ENCODE measurements around the gene TMEM132A.

GRCh38 chr11:60927061-60927592 is 2.9 kb downstream of the TMEM132A start:
- TF ChIP-seq, protein P1, sequence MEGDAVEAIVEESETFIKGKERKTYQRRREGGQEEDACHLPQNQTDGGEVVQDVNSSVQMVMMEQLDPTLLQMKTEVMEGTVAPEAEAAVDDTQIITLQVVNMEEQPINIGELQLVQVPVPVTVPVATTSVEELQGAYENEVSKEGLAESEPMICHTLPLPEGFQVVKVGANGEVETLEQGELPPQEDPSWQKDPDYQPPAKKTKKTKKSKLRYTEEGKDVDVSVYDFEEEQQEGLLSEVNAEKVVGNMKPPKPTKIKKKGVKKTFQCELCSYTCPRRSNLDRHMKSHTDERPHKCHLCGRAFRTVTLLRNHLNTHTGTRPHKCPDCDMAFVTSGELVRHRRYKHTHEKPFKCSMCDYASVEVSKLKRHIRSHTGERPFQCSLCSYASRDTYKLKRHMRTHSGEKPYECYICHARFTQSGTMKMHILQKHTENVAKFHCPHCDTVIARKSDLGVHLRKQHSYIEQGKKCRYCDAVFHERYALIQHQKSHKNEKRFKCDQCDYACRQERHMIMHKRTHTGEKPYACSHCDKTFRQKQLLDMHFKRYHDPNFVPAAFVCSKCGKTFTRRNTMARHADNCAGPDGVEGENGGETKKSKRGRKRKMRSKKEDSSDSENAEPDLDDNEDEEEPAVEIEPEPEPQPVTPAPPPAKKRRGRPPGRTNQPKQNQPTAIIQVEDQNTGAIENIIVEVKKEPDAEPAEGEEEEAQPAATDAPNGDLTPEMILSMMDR (IDR thresholded peaks at IDR 0.05; ENCODE audit: low read depth, low read length, missing input control): no peak
- TF ChIP-seq, protein P2, sequence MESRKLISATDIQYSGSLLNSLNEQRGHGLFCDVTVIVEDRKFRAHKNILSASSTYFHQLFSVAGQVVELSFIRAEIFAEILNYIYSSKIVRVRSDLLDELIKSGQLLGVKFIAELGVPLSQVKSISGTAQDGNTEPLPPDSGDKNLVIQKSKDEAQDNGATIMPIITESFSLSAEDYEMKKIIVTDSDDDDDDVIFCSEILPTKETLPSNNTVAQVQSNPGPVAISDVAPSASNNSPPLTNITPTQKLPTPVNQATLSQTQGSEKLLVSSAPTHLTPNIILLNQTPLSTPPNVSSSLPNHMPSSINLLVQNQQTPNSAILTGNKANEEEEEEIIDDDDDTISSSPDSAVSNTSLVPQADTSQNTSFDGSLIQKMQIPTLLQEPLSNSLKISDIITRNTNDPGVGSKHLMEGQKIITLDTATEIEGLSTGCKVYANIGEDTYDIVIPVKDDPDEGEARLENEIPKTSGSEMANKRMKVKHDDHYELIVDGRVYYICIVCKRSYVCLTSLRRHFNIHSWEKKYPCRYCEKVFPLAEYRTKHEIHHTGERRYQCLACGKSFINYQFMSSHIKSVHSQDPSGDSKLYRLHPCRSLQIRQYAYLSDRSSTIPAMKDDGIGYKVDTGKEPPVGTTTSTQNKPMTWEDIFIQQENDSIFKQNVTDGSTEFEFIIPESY (IDR thresholded peaks at IDR 0.05): no peak
- no peak for TF ChIP-seq TAF1 (conservative IDR thresholded peaks at IDR 0.05)
- no peak for TF ChIP-seq YY1 (IDR thresholded peaks at IDR 0.05)
- no peak for TF ChIP-seq FOXA1 (IDR thresholded peaks at IDR 0.05)
- TF ChIP-seq EGR1 (IDR thresholded peaks at IDR 0.05; ENCODE audit: low read depth in 2 of 2): no peak
- TF ChIP-seq JUND (IDR thresholded peaks at IDR 0.05): no peak
- TF ChIP-seq, protein P3, sequence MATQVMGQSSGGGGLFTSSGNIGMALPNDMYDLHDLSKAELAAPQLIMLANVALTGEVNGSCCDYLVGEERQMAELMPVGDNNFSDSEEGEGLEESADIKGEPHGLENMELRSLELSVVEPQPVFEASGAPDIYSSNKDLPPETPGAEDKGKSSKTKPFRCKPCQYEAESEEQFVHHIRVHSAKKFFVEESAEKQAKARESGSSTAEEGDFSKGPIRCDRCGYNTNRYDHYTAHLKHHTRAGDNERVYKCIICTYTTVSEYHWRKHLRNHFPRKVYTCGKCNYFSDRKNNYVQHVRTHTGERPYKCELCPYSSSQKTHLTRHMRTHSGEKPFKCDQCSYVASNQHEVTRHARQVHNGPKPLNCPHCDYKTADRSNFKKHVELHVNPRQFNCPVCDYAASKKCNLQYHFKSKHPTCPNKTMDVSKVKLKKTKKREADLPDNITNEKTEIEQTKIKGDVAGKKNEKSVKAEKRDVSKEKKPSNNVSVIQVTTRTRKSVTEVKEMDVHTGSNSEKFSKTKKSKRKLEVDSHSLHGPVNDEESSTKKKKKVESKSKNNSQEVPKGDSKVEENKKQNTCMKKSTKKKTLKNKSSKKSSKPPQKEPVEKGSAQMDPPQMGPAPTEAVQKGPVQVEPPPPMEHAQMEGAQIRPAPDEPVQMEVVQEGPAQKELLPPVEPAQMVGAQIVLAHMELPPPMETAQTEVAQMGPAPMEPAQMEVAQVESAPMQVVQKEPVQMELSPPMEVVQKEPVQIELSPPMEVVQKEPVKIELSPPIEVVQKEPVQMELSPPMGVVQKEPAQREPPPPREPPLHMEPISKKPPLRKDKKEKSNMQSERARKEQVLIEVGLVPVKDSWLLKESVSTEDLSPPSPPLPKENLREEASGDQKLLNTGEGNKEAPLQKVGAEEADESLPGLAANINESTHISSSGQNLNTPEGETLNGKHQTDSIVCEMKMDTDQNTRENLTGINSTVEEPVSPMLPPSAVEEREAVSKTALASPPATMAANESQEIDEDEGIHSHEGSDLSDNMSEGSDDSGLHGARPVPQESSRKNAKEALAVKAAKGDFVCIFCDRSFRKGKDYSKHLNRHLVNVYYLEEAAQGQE (IDR thresholded peaks at IDR 0.05): no peak
- TF ChIP-seq MAX (IDR thresholded peaks at IDR 0.05): no peak
- TF ChIP-seq GABPA (IDR thresholded peaks at IDR 0.05 in 1 of 2, conservative IDR thresholded peaks at IDR 0.05 in 1 of 2): no peak
- TF ChIP-seq NR2F2 (IDR thresholded peaks at IDR 0.05): no peak
- TF ChIP-seq, protein P4, sequence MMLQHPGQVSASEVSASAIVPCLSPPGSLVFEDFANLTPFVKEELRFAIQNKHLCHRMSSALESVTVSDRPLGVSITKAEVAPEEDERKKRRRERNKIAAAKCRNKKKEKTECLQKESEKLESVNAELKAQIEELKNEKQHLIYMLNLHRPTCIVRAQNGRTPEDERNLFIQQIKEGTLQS (IDR thresholded peaks at IDR 0.05): no peak
- TF ChIP-seq RXRA (IDR thresholded peaks at IDR 0.05): no peak
- TF ChIP-seq SP1 (IDR thresholded peaks at IDR 0.05): no peak
